NB4 (cell line): ENCODE results near the gene ANKRD34A.

ENCODE experiments used
- POLR2A ChIP-seq: IDR thresholded peaks from 2 replicates; pipeline ENCODE4 v1.6.1; 2011; ENCODE audit warnings: mild to moderate bottlenecking; ENCODE audit not compliant: insufficient read length; ENCODE audit errors: extremely low read depth
- TF ChIP-seq, protein P1 (sequence below): IDR thresholded peaks from one replicate; pipeline ENCODE4 v1.5.1; 2012; ENCODE audit warnings: low read depth, low read length
- TF ChIP-seq, protein P2 (sequence below): IDR thresholded peaks from 2 replicates; pipeline ENCODE4 v1.6.1; 2011; ENCODE audit warnings: low read depth, low read length

DNA sequence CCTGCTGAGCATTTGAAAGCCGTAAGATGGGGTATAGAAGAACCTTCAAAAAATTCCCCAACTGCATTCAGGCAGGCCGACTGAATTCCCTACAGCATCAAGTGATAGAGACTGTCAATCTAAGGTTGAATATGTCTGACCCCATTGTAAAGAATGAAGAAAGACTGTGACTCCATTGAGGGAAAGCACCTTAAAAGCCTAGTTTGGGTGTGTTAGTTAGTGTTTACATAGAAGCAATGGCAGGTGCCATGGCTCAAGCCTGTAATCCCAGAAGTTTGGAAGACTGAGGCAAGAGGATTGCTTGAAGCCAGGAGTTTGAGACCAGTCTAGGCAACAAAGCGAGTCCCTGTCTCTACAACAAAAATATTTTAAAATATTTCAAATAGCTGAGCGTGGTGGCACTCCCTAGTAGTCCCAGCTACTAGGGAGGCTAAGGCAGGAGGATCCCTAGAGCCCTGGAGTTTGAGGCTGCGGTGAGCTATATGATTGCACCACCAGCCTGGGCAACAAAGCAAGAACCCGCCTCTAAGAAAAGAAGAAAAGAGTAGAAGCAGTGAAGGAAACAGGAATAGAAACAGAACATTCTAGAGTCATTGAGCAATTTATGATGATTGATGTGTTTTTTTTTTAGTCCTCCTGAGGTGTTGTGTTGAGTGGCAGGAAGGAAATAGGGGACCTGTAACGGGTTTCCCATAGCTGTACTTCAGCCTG lies 15.5 kb upstream of the ANKRD34A start:
- TF ChIP-seq, protein P1, sequence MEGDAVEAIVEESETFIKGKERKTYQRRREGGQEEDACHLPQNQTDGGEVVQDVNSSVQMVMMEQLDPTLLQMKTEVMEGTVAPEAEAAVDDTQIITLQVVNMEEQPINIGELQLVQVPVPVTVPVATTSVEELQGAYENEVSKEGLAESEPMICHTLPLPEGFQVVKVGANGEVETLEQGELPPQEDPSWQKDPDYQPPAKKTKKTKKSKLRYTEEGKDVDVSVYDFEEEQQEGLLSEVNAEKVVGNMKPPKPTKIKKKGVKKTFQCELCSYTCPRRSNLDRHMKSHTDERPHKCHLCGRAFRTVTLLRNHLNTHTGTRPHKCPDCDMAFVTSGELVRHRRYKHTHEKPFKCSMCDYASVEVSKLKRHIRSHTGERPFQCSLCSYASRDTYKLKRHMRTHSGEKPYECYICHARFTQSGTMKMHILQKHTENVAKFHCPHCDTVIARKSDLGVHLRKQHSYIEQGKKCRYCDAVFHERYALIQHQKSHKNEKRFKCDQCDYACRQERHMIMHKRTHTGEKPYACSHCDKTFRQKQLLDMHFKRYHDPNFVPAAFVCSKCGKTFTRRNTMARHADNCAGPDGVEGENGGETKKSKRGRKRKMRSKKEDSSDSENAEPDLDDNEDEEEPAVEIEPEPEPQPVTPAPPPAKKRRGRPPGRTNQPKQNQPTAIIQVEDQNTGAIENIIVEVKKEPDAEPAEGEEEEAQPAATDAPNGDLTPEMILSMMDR: no peak
- TF ChIP-seq, protein P2, sequence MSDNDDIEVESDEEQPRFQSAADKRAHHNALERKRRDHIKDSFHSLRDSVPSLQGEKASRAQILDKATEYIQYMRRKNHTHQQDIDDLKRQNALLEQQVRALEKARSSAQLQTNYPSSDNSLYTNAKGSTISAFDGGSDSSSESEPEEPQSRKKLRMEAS: no peak
- TF ChIP-seq POLR2A: no peak
